GM19395 (cell line): Measurements from ENCODE around the gene WSCD1.

Experiments used
- ATAC-seq: cut with Tn5 transposase; IDR thresholded peaks from one replicate; pipeline ENCODE4 v1.9.1; 2021; ENCODE audit warnings: mild to moderate bottlenecking, moderate library complexity; ENCODE audit not compliant: unreplicated experiment

The WSCD1 gene

GRCh38 chr17:6057562-6057961 is 12.6 kb upstream of the WSCD1 start:
- ATAC-seq, result no peak

GRCh38 chr17:6059406-6059805 is 10.8 kb upstream of the WSCD1 start:
- ATAC-seq, result no peak

- no peak for ATAC-seq
These were observed 8.9 kb upstream of the WSCD1 start for GRCh38 chr17:6061290-6061689.

- no peak for ATAC-seq
These were observed 5.3 kb upstream of the WSCD1 start for GRCh38 chr17:6064868-6065267.

- no peak for ATAC-seq
These were observed 4.8 kb upstream of the WSCD1 start for GRCh38 chr17:6065351-6065750.

GRCh38 chr17:6066183-6066948 is 3.8 kb upstream of the WSCD1 start:
- no peak for ATAC-seq

GRCh38 chr17:6067060-6067459 is 3.1 kb upstream of the WSCD1 start:
- no peak for ATAC-seq

GRCh38 chr17:6070430-6070912 is 292 bp downstream of the WSCD1 start:
- ATAC-seq, result no peak

- no peak for ATAC-seq
These were observed 833 bp downstream of the WSCD1 start for GRCh38 chr17:6070913-6071511.

- ATAC-seq, result no peak
These were observed 1.4 kb downstream of the WSCD1 start for GRCh38 chr17:6071528-6072065.

- ATAC-seq, result no peak
These were observed 2.0 kb downstream of the WSCD1 start for GRCh38 chr17:6072157-6072556.

GRCh38 chr17:6072611-6073010 is 2.4 kb downstream of the WSCD1 start:
- ATAC-seq, result no peak

- ATAC-seq, result no peak
These were observed 3.4 kb downstream of the WSCD1 start for GRCh38 chr17:6073620-6074019.

GRCh38 chr17:6075050-6075449 is 4.9 kb downstream of the WSCD1 start:
- ATAC-seq, result no peak

- ATAC-seq, result no peak
These were observed 5.7 kb downstream of the WSCD1 start for GRCh38 chr17:6075845-6076244.

GRCh38 chr17:6077752-6078151 is 7.6 kb downstream of the WSCD1 start:
- no peak for ATAC-seq

GRCh38 chr17:6078458-6078871 is 8.3 kb downstream of the WSCD1 start:
- no peak for ATAC-seq

- ATAC-seq, result no peak
These were observed 9.1 kb downstream of the WSCD1 start for GRCh38 chr17:6079155-6079888.

GRCh38 chr17:6079960-6080359 is 9.8 kb downstream of the WSCD1 start:
- ATAC-seq, result no peak

GRCh38 chr17:6080711-6081430 is 10.7 kb downstream of the WSCD1 start:
- no peak for ATAC-seq

- no peak for ATAC-seq
These were observed 12.2 kb downstream of the WSCD1 start for GRCh38 chr17:6082335-6082734.
